HepG2 (cell line): ENCODE data around the gene PRUNE1. TPM values are rescaled to one million over a fixed set of nuclear protein-coding genes. Genes with fewer than 3 reads are reported as not detected.

ENCODE experiments used
- HHEX ChIP-seq: IDR thresholded peaks from 2 replicates; pipeline ENCODE4 v1.6.1; 2016; ENCODE audit warnings: control low read depth
- KDM5B ChIP-seq: sonication (generic); formaldehyde crosslinking; IDR thresholded peaks from 2 replicates; pipeline ENCODE4 v1.4.0; 2020; ENCODE audit warnings: missing genetic modification reagents, mild to moderate bottlenecking, borderline replicate concordance
- RBM22 ChIP-seq: fragments of 200-400 bp; formaldehyde crosslinking; optimal IDR thresholded peaks from 2 replicates; pipeline ENCODE3; 2017; ENCODE audit warnings: mild to moderate bottlenecking, low read length, moderate library complexity
- SNAPC2 ChIP-seq: sonication (generic); formaldehyde crosslinking; IDR thresholded peaks from 2 replicates; pipeline ENCODE4 v1.8.1; 2022; ENCODE audit warnings: mild to moderate bottlenecking, missing genetic modification reagents
- SOX5 ChIP-seq: IDR thresholded peaks from 2 replicates; pipeline ENCODE4 v1.6.1; 2016; ENCODE audit warnings: borderline replicate concordance
- ZFP37 ChIP-seq: sonication (generic); formaldehyde crosslinking; IDR thresholded peaks from 2 replicates; pipeline ENCODE4 v1.4.0; 2020; ENCODE audit warnings: missing genetic modification reagents, borderline replicate concordance
- ZNF260 ChIP-seq: sonication (generic); formaldehyde crosslinking; IDR thresholded peaks from 2 replicates; pipeline ENCODE4 v1.4.0; 2020; ENCODE audit warnings: missing genetic modification reagents, low read depth, mild to moderate bottlenecking, borderline replicate concordance
- ZNF577 ChIP-seq: sonication (generic); formaldehyde crosslinking; IDR thresholded peaks from 2 replicates; pipeline ENCODE4 v1.4.0; 2020; ENCODE audit warnings: mild to moderate bottlenecking, low read depth, missing genetic modification reagents, borderline replicate concordance
- ZNF616 ChIP-seq: sonication (generic); formaldehyde crosslinking; IDR thresholded peaks from 2 replicates; pipeline ENCODE4 v1.5.0; 2020; ENCODE audit warnings: low read depth, mild to moderate bottlenecking, missing genetic modification reagents
- ZNF652 ChIP-seq: IDR thresholded peaks from 2 replicates; pipeline ENCODE4 v1.6.1; 2016; ENCODE audit warnings: low read depth, borderline replicate concordance
- polyA plus RNA-seq, 8 experiments: library from polyadenylated mRNA; depleted of rRNA in 3 of 8; stranded (reverse) in 7 of 8; unstranded in 1 of 8; fragments of >200 nt; fragmentation: Illumina TruSeq in 4 of 8; extraction: Trizol in 4 of 8; gene quantifications; 2 replicates each; pipeline versions ENCODE4 v1.2.1 to v1.2.3, GENCODE V29; 2011 to 2016; ENCODE audit warnings: low read depth in 4 of 8, missing spikeins in 1 of 8, mixed read lengths in 1 of 8; ENCODE audit not compliant: insufficient read depth in 1 of 8
- total RNA-seq, 5 experiments: library from RNA; depleted of rRNA; stranded (reverse); fragments of >200 nt; fragmentation: Illumina TruSeq; extraction: Trizol; gene quantifications; 2 replicates each; pipeline ENCODE4 v1.2.3, GENCODE V29; 2016; ENCODE audit warnings: low read depth in 1 of 5
- TF ChIP-seq, protein P1 (sequence below): sonication (generic); formaldehyde crosslinking; IDR thresholded peaks from 2 replicates; pipeline ENCODE4 v1.4.0; 2020; ENCODE audit warnings: missing genetic modification reagents, mild to moderate bottlenecking, borderline replicate concordance
- TF ChIP-seq, protein P2 (sequence below): sonication (generic); formaldehyde crosslinking; IDR thresholded peaks from 2 replicates; pipeline ENCODE4 v1.4.0; 2020; ENCODE audit warnings: missing genetic modification reagents
- TF ChIP-seq, protein P3 (sequence below): sonication (generic); formaldehyde crosslinking; IDR thresholded peaks from 2 replicates; pipeline ENCODE4 v1.5.0; 2020; ENCODE audit warnings: mild to moderate bottlenecking, missing genetic modification reagents, borderline replicate concordance

PRUNE1 gene
- total and polyA plus RNA-seq, 2 of the 13 experiments (the other 11 are each of a cell fraction or from before 2014, with no cell fraction given): 19.0 to 31.9 TPM

DNA sequence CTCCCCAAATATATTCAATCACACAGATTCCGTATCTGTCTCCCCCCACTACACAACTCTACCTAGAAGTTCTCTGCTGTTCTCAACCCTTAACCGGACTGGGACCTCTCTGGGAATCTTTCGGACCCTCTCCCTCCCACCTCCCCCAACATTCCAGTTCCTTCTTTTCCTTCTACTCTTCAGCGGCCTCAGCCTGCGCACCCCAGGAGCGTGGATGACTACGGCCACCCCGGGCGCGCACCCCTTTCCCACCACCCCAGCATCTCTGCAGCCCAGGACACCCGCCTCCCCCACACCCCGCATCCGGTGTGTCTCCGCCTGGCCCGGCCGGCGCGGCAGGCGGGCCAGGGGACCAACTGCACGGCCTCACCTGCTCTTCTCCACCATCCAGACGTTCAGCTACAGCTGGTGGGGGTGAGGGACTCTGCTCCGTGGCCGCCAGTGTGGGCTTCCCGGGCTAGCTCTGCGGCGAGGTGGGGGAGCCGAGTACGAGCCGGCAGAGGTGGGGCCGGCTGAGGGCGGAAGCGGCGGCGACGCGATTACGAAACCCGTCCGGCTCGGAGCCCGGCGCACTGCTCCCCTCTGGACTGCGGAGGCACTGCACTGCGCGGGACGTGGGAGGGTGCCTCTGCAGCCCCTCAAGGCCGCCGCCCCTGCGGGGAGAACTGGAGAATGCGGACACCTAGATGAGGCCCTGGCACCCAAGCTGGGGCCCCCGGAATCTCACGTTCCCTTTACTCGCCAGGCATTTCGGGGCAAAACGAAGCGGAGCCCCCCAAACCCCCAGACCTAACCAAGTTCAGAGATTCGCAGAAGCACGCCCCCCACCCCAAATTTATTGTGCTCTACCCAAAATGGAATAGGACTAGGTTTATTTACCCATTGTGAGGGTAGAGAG is 51.1 kb downstream of the PRUNE1 start, which contains the start of gene CDC42SE1 (continued):
- TF ChIP-seq ZFP37 (CRISPR knock-in tag): 0 out of 2 replicates have a peak, but pooled peaks have one; percentile 19
- no peak for TF ChIP-seq SNAPC2 (CRISPR knock-in tag)
- TF ChIP-seq, protein P1, sequence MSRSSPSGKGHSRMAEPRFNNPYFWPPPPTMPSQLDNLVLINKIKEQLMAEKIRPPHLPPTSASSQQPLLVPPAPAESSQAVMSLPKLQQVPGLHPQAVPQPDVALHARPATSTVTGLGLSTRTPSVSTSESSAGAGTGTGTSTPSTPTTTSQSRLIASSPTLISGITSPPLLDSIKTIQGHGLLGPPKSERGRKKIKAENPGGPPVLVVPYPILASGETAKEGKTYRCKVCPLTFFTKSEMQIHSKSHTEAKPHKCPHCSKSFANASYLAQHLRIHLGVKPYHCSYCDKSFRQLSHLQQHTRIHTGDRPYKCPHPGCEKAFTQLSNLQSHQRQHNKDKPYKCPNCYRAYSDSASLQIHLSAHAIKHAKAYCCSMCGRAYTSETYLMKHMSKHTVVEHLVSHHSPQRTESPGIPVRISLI (CRISPR knock-in tag): no peak
- TF ChIP-seq ZNF652: no peak
- no peak for TF ChIP-seq ZNF260 (CRISPR knock-in tag)
- TF ChIP-seq SOX5 (CRISPR knock-in tag): peak; percentile 54; the same call in 1 of the 2 replicates
- TF ChIP-seq, protein P2, sequence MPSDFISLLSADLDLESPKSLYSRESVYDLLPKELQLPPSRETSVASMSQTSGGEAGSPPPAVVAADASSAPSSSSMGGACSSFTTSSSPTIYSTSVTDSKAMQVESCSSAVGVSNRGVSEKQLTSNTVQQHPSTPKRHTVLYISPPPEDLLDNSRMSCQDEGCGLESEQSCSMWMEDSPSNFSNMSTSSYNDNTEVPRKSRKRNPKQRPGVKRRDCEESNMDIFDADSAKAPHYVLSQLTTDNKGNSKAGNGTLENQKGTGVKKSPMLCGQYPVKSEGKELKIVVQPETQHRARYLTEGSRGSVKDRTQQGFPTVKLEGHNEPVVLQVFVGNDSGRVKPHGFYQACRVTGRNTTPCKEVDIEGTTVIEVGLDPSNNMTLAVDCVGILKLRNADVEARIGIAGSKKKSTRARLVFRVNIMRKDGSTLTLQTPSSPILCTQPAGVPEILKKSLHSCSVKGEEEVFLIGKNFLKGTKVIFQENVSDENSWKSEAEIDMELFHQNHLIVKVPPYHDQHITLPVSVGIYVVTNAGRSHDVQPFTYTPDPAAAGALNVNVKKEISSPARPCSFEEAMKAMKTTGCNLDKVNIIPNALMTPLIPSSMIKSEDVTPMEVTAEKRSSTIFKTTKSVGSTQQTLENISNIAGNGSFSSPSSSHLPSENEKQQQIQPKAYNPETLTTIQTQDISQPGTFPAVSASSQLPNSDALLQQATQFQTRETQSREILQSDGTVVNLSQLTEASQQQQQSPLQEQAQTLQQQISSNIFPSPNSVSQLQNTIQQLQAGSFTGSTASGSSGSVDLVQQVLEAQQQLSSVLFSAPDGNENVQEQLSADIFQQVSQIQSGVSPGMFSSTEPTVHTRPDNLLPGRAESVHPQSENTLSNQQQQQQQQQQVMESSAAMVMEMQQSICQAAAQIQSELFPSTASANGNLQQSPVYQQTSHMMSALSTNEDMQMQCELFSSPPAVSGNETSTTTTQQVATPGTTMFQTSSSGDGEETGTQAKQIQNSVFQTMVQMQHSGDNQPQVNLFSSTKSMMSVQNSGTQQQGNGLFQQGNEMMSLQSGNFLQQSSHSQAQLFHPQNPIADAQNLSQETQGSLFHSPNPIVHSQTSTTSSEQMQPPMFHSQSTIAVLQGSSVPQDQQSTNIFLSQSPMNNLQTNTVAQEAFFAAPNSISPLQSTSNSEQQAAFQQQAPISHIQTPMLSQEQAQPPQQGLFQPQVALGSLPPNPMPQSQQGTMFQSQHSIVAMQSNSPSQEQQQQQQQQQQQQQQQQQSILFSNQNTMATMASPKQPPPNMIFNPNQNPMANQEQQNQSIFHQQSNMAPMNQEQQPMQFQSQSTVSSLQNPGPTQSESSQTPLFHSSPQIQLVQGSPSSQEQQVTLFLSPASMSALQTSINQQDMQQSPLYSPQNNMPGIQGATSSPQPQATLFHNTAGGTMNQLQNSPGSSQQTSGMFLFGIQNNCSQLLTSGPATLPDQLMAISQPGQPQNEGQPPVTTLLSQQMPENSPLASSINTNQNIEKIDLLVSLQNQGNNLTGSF (CRISPR knock-in tag): no peak
- TF ChIP-seq, protein P3, sequence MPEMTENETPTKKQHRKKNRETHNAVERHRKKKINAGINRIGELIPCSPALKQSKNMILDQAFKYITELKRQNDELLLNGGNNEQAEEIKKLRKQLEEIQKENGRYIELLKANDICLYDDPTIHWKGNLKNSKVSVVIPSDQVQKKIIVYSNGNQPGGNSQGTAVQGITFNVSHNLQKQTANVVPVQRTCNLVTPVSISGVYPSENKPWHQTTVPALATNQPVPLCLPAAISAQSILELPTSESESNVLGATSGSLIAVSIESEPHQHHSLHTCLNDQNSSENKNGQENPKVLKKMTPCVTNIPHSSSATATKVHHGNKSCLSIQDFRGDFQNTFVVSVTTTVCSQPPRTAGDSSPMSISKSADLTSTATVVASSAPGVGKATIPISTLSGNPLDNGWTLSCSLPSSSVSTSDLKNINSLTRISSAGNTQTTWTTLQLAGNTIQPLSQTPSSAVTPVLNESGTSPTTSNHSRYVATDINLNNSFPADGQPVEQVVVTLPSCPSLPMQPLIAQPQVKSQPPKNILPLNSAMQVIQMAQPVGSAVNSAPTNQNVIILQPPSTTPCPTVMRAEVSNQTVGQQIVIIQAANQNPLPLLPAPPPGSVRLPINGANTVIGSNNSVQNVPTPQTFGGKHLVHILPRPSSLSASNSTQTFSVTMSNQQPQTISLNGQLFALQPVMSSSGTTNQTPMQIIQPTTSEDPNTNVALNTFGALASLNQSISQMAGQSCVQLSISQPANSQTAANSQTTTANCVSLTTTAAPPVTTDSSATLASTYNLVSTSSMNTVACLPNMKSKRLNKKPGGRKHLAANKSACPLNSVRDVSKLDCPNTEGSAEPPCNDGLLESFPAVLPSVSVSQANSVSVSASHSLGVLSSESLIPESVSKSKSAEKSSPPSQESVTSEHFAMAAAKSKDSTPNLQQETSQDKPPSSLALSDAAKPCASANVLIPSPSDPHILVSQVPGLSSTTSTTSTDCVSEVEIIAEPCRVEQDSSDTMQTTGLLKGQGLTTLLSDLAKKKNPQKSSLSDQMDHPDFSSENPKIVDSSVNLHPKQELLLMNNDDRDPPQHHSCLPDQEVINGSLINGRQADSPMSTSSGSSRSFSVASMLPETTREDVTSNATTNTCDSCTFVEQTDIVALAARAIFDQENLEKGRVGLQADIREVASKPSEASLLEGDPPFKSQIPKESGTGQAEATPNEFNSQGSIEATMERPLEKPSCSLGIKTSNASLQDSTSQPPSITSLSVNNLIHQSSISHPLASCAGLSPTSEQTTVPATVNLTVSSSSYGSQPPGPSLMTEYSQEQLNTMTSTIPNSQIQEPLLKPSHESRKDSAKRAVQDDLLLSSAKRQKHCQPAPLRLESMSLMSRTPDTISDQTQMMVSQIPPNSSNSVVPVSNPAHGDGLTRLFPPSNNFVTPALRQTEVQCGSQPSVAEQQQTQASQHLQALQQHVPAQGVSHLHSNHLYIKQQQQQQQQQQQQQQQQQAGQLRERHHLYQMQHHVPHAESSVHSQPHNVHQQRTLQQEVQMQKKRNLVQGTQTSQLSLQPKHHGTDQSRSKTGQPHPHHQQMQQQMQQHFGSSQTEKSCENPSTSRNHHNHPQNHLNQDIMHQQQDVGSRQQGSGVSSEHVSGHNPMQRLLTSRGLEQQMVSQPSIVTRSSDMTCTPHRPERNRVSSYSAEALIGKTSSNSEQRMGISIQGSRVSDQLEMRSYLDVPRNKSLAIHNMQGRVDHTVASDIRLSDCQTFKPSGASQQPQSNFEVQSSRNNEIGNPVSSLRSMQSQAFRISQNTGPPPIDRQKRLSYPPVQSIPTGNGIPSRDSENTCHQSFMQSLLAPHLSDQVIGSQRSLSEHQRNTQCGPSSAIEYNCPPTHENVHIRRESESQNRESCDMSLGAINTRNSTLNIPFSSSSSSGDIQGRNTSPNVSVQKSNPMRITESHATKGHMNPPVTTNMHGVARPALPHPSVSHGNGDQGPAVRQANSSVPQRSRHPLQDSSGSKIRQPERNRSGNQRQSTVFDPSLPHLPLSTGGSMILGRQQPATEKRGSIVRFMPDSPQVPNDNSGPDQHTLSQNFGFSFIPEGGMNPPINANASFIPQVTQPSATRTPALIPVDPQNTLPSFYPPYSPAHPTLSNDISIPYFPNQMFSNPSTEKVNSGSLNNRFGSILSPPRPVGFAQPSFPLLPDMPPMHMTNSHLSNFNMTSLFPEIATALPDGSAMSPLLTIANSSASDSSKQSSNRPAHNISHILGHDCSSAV (CRISPR knock-in tag): no peak
- no peak for TF ChIP-seq ZNF577 (CRISPR knock-in tag)
- TF ChIP-seq ZNF616 (CRISPR knock-in tag): 0 out of 2 replicates have a peak, but pooled peaks have one; percentile 62
- no peak for TF ChIP-seq HHEX (CRISPR knock-in tag)
- no peak for TF ChIP-seq RBM22
- peak; percentile 70; the same call in 1 of the 2 replicates for TF ChIP-seq KDM5B
